GM18870 (cell line): ENCODE data around the gene GLIS1.

Experiments
- ATAC-seq: cut with Tn5 transposase; IDR thresholded peaks from one replicate; pipeline ENCODE4 v1.9.1; 2021; ENCODE audit warnings: moderate library complexity; ENCODE audit not compliant: unreplicated experiment

GLIS1 gene

GRCh38 chr1:53600561-53600960 is 138.4 kb downstream of the GLIS1 start:
- no peak for ATAC-seq

DNA sequence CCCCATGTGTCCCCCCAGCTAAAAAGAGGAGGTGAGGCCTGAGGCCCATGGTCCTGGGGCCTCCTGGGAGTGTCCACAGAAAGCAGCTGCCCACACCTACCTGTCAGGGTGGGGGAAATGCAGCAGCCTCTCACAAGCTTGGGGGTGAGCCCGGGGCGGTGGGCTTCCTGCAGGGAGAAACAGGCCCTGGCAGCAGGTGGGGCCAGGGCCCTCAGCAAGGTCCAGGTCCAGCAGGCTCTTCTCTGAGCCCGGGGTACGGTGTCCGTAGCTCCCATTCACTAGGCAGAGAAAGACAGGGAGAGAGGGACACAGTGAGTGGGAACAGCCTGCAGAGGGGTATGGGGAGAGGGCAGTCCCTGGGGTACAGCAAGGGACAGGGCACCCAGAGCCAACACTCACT is 139.0 kb downstream of the GLIS1 start:
- no peak for ATAC-seq

DNA sequence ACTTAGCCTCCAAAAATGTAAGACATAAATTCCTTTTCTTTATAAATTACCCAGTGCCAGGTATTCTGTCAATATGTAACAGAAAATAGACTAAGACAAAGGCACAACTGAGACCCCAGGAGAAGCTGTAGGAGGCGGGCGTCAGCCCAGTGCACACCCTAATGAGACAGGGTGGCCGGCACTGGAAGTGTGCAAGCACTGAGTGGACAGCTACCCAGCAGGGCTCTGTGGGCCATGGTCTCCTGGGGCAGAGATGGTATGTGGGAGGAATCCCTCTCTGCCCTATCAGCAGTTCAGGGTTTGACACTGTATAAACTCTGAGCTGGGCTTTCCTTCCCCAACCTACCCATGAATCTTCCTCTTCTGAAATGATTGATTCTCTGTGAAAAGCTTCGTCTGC is 139.5 kb downstream of the GLIS1 start:
- ATAC-seq, result no peak

GRCh38 chr1:53598966-53599365 is 140.0 kb downstream of the GLIS1 start:
- no peak for ATAC-seq

- no peak for ATAC-seq
Observed at GRCh38 chr1:53595906-53596305, 143.1 kb downstream of the GLIS1 start.

DNA sequence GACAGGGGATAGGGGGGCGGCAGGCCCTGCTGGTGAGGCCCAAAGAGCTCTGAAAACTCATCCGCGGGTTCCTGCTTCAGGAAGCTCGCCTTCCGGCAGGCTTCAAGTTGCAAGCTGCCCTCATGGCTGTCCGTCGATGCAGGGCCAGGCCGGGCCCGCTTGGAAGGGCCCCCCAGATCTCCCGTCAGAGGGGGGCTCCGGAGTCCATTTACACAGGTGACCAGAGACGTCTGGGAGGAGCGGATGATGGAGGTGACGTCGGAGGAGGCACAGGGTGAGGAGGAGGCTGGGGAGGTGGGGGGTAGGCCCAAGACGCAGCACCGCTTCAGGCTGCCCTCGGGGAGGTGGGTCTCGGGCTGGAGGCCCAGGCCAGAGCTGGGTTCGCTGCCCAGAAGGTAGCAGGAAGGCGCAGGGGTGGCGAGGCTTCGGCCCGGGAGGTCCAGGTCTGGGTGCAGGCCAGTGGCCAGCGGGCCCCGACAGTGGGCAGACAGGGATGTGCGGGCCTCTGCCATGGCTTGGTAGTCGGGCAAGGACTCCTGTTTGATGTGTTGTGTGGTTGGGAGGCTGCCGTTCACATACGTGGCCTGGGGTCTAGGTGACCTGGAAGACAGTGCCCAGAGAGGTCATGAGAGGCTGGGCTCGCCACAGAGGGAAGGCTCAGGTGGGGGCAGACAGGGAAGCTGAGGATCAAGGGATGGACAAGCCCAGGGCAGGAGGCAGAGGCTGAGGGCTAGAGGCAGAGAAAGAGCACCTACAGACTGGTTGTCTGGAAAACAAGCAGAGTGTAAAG is 144.4 kb downstream of the GLIS1 start:
- ATAC-seq, result no peak

- ATAC-seq, result no peak
Observed at GRCh38 chr1:53593758-53594380, 145.1 kb downstream of the GLIS1 start.

GRCh38 chr1:53592985-53593757 is 145.8 kb downstream of the GLIS1 start:
- no peak for ATAC-seq

DNA sequence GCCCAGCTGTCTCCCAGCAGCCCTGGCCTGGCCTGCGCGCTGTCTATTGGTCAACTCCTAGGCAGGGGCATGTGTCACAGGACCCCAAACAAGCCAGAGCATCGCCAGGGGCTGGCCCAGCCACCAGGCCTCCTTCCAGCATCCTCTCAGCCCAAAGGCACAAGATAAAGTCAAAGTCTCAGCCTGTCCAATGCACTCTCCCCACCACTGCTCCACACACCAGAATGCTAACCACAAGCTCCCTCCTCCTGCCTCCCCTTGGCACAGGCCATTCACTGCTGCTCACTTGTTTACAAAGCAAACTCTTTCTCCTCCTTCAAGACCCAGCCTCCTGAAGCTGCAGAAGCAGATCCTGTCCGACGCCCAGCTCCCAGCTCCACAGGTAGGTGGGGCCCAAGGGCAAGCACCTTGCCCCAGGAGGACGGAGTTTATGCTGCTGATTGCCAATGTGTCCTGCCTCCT is 146.4 kb downstream of the GLIS1 start:
- no peak for ATAC-seq

- no peak for ATAC-seq
Observed at GRCh38 chr1:53591924-53592323, 147.0 kb downstream of the GLIS1 start.

- ATAC-seq, result no peak
Observed at GRCh38 chr1:53590531-53591515, 148.1 kb downstream of the GLIS1 start.

DNA sequence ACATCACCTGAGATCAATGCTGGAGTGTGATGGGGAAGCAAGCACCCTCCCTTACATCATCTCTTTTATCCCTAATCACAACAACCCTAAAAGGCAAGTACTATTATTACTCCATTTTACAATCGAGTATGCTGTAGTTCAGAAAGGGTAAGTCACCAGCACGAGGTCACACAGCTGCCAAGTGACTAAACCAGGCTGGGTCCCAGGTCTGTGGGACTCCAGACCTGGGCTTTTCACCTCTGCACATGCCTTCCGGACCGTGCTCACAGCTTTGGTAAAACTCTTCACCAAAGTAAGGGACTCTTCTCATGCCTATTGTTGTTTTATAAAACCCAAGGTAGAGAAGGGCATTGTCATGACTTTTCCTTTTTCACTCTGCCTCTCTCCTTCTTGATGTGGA is 148.9 kb downstream of the GLIS1 start:
- ATAC-seq, result no peak

- ATAC-seq, result no peak
Observed at GRCh38 chr1:53589043-53589887, 149.7 kb downstream of the GLIS1 start.

- ATAC-seq, result no peak
Observed at GRCh38 chr1:53588053-53588779, 150.7 kb downstream of the GLIS1 start.

DNA sequence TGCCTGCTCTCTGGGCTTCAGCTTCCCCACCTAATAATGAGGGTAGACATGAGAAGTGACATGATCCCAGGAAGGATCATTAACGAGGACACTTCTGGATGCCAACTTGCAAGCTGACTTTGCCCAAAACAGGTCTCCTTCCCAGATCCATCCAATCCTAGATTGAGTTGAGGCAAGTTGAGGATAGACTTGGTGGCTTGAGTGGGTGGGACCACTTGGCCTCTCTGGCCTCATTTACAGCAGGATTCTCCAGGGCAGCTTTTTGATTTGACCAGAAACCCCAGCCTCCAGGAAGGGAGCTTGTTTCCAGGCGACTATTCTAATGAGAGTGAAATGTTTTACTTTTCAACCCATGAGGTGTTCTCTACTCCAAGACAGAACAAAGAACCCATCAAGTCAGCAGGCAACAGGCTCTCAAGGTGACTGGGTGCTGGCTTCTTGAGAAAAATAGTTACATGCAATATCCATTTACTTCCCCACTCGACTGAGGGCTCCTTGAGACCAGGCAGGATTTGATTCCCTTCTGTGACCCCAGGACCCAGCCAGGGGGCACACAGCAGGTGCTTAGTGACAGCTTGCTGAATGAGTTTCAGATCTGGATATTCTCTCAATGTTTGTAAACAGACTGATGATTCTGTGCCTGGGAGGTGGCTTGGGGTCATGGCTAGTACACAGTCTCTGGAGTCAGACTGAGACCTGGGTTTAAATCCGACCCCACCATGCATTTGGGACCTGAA is 151.5 kb downstream of the GLIS1 start:
- no peak for ATAC-seq

DNA sequence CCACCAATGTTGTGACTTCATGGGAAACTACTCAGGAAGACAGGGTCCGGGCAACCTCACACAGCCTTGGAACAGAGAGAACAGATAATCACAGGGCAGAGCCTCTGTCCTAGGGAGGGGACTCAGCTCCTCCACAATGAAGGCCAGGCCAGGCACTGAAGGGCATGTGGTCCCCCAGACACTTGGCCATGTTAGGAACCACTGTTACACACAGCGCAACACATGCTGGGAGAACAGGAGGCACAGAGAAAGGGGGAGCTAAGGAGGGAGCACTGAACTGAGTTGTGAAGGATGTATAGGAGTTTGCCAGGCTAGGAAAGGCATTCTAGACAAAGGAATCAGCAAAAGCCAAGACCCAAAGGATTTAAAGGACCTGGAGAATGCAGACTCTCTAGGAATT is 152.2 kb downstream of the GLIS1 start:
- no peak for ATAC-seq

DNA sequence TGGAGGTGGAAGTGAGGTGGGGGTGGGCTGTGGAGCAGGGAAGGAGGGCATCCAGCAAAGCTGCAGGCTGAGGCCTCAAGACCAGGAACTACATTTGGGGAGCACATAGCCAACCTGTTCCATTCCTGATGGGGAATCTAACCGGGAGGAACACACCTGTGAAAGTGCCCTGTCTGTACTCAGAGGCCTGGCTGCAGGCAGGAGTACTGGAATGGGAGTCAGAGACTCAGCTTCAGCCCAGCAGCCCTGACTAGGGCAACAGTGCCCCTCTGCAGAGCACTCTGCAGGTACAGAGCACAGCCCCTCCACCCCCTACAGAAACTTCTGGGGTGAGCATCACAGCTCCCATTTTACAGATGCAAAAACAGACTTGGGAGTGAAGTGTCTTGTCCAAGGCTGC is 153.4 kb downstream of the GLIS1 start:
- no peak for ATAC-seq

DNA sequence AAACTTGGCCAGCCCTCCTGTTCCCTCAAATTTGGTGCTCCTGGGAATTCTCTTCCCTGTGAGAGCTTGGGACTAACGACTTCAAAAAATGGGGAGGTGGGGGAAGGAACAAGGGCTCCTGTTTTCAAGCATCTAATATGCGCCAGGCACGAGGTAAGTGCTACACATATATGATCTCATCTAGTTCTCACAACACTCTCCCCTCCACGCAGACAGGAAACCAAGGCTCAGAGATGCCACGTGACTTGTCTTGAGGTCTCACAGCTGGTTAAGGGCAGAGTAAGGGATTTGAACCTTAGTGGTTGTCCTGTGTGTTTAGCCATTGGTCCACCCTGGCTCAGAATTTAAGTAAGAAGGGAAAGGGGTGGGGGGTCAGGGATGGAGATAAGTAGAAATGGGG is 153.8 kb downstream of the GLIS1 start:
- no peak for ATAC-seq

DNA sequence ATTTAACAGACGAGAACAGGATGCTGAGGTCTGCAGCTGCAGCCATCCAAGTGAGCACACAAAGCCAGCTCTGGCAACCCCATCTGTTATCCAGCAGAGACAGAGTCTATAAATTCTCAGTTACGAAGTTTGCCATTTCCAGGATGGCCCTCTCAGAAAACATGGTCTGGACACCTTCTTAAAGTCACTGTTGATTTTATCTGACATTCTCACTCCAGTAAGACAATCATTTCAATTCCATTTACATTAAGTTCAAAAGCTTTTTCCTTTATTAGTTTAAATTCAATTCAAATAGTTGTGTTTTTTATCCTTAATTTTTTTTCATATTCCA is 154.2 kb downstream of the GLIS1 start:
- ATAC-seq, result no peak
